Neural cell (in vitro differentiated cells): ENCODE measurements around the gene CACNA1C. TPM values are rescaled to one million over a fixed set of nuclear protein-coding genes. Genes with fewer than 3 reads are reported as not detected.

Experiments used
- H2AFZ ChIP-seq: fragments of 200-600, 300-800 bp; sonication (generic), shearing (Covaris generic); 2 replicates; pipeline ENCODE4 v1.6.0; 2014; ENCODE audit warnings: low read depth, mild to moderate bottlenecking, antibody characterized with exemption, low read length, moderate library complexity
- H3F3A ChIP-seq: fragments of 200-600 bp; shearing (Covaris generic); 2 replicates; pipeline ENCODE4 v1.6.1; 2016; ENCODE audit warnings: mild to moderate bottlenecking, moderate library complexity, mixed read lengths, antibody characterized with exemption, low read length; ENCODE audit not compliant: insufficient read depth, poor library complexity, severe bottlenecking
- H3K27ac ChIP-seq: fragments of 200-600, 300-800 bp; sonication (generic), shearing (Covaris generic); 2 replicates; pipeline ENCODE4 v1.5.1; 2014; ENCODE audit warnings: mild to moderate bottlenecking, low read length, moderate library complexity
- H3K27me3 ChIP-seq: fragments of 300-800, 200-600 bp; sonication (generic), shearing (Covaris generic); 2 replicates; pipeline ENCODE4 v1.6.0; 2014; ENCODE audit warnings: mild to moderate bottlenecking, low read depth, low read length, moderate library complexity; ENCODE audit not compliant: insufficient read depth
- H3K36me3 ChIP-seq: fragments of 300-800, 200-600 bp; sonication (generic), shearing (Covaris generic); 2 replicates; pipeline ENCODE4 v1.5.1; 2014; ENCODE audit warnings: mild to moderate bottlenecking, antibody characterized with exemption, low read length, moderate library complexity; ENCODE audit not compliant: insufficient read depth
- H3K4me2 ChIP-seq: fragments of 300-800, 200-600 bp; sonication (generic), shearing (Covaris generic); 2 replicates; pipeline ENCODE4 v1.6.0; 2014; ENCODE audit warnings: mild to moderate bottlenecking, low read length
- H3K4me3 ChIP-seq: fragments of 300-800, 200-600 bp; sonication (generic), shearing (Covaris generic); 2 replicates; pipeline ENCODE4 v1.5.1; 2014; ENCODE audit warnings: mild to moderate bottlenecking, low read length, moderate library complexity
- H3K79me2 ChIP-seq: fragments of 200-600 bp; shearing (Covaris generic); replicated peaks from 2 replicates; pipeline ENCODE4 v1.6.0; 2014; ENCODE audit warnings: mild to moderate bottlenecking, low read length, moderate library complexity; ENCODE audit not compliant: insufficient read depth
- H3K9ac ChIP-seq: fragments of 300-800, 200-600 bp; sonication (generic), shearing (Covaris generic); 2 replicates; pipeline ENCODE4 v1.6.1; 2016; ENCODE audit warnings: mild to moderate bottlenecking, low read length, mixed read lengths
- H3K9me2 ChIP-seq: fragments of 200-600 bp; shearing (Covaris generic); 2 replicates; pipeline ENCODE4 v1.6.1; 2016; ENCODE audit warnings: mild to moderate bottlenecking, low read length, mixed read lengths; ENCODE audit not compliant: insufficient read depth
- H3K9me3 ChIP-seq: fragments of 200-600, 300-800 bp; sonication (generic), shearing (Covaris generic); 2 replicates; pipeline ENCODE4 v1.6.1; 2016; ENCODE audit warnings: mild to moderate bottlenecking, mixed run types, low read length, moderate library complexity, mixed read lengths
- H4K20me1 ChIP-seq: fragments of 200-600 bp; shearing (Covaris generic); 2 replicates; pipeline ENCODE4 v1.6.1; 2016; ENCODE audit warnings: mild to moderate bottlenecking, mixed run types; ENCODE audit not compliant: insufficient read depth
- CTCF ChIP-seq: fragments of 450-650 bp; IDR thresholded peaks from 2 replicates; pipeline ENCODE4 v1.5.1; 2014; ENCODE audit warnings: antibody characterized with exemption, mild to moderate bottlenecking, moderate library complexity; ENCODE audit not compliant: poor library complexity, severe bottlenecking
- EP300 ChIP-seq: fragments of 450-650 bp; conservative IDR thresholded peaks from 2 replicates; pipeline ENCODE4 v1.6.1; 2014; ENCODE audit warnings: antibody characterized with exemption, mild to moderate bottlenecking, moderate library complexity; ENCODE audit not compliant: poor library complexity, severe bottlenecking
- EZH2 ChIP-seq: fragments of 200-600, 300-800 bp; shearing (Covaris generic), sonication (generic); IDR thresholded peaks from 2 replicates; pipeline ENCODE4 v1.6.1; 2014; ENCODE audit warnings: antibody characterized with exemption, low read length, borderline replicate concordance, mild to moderate bottlenecking; ENCODE audit not compliant: insufficient read depth, poor library complexity, severe bottlenecking
- MXI1 ChIP-seq: fragments of 450-650 bp; conservative IDR thresholded peaks from 2 replicates; pipeline ENCODE4 v1.6.1; 2014; ENCODE audit warnings: antibody characterized with exemption, mild to moderate bottlenecking; ENCODE audit not compliant: poor library complexity, severe bottlenecking
- POLR2AphosphoS5 ChIP-seq: IDR thresholded peaks from 2 replicates; pipeline ENCODE4 v1.6.1; 2012
- RAD21 ChIP-seq: fragments of 450-650 bp; conservative IDR thresholded peaks from 2 replicates; pipeline ENCODE4 v1.6.1; 2014; ENCODE audit warnings: antibody characterized with exemption, mild to moderate bottlenecking, moderate library complexity
- REST ChIP-seq: IDR thresholded peaks from 2 replicates; pipeline ENCODE4 v1.6.1; 2012; ENCODE audit warnings: borderline replicate concordance
- SMC3 ChIP-seq: fragments of 450-650 bp; conservative IDR thresholded peaks from 2 replicates; pipeline ENCODE4 v1.6.1; 2014; ENCODE audit warnings: antibody characterized with exemption, mild to moderate bottlenecking, moderate library complexity; ENCODE audit not compliant: poor library complexity
- TAF1 ChIP-seq: IDR thresholded peaks from 2 replicates; pipeline ENCODE4 v1.6.1; 2012; ENCODE audit warnings: low read depth
- polyA plus RNA-seq: library from polyadenylated mRNA; depleted of rRNA; stranded (reverse); fragments of >200 nt; gene quantifications from 2 replicates; pipeline ENCODE4 v1.2.3, GENCODE V29; 2014

CACNA1C gene
- polyA plus RNA-seq, 1 donor from 2014 or later = 9.7 TPM

- H2AFZ ChIP-seq = no peak overlapping the region
- H3K9ac ChIP-seq = no peak overlapping the region
- no peaks in the 10 kb centered on the region for H3K27me3 ChIP-seq
- TF ChIP-seq CTCF = no peak
- H3K9me2 ChIP-seq = no peaks in the 10 kb centered on the region
- H3K79me2 ChIP-seq = no peaks in the 10 kb centered on the region
- no peaks in the 10 kb centered on the region for H4K20me1 ChIP-seq
- no peak overlapping the region for H3K27ac ChIP-seq
- H3K4me2 ChIP-seq = no peak overlapping the region
- no peak overlapping the region for H3K4me3 ChIP-seq
- H3K9me3 ChIP-seq = no peaks in the 10 kb centered on the region
- H3K36me3 ChIP-seq = no peaks in the 10 kb centered on the region
- no peaks in the 10 kb centered on the region for H3F3A ChIP-seq
Observed at GRCh38 chr12:2017546-2018337, 35.0 kb upstream of the CACNA1C start.

- Histone ChIP-seq H3K9ac (no peak overlapping the region), H3K79me2 (no peaks in the 10 kb centered on the region), H3K36me3 (no peaks in the 10 kb centered on the region), H3K9me2 (no peaks in the 10 kb centered on the region), H3K27me3 (no peaks in the 10 kb centered on the region), H3F3A (no peaks in the 10 kb centered on the region), H3K27ac (no peak overlapping the region), H3K4me2 (no peak overlapping the region), H3K4me3 (no peak overlapping the region), H2AFZ (no peak overlapping the region), H3K9me3 (no peaks in the 10 kb centered on the region), H4K20me1 (no peaks in the 10 kb centered on the region)
- TF ChIP-seq REST (no peak), EP300 (no peak), TAF1 (no peak), EZH2 (no peak), RAD21 (no peak), MXI1 (no peak), SMC3 (no peak), CTCF (no peak), POLR2AphosphoS5 (no peak)
Observed at GRCh38 chr12:2018391-2018790, 34.4 kb upstream of the CACNA1C start.
